OCI-M2 (cell line): ENCODE results near the gene CDC25B.

Experiments used
- DNase-seq: peaks from one replicate; lab custom pipeline; 2025; ENCODE audit not compliant: unreplicated experiment; lab: John Stamatoyannopoulos, UW

Gene CDC25B

GRCh38 chr20:3802524-3803239 is 6.6 kb downstream of the CDC25B start:
- no peak for DNase-seq

GRCh38 chr20:3803289-3803688 is 7.2 kb downstream of the CDC25B start:
- no peak for DNase-seq

GRCh38 chr20:3803854-3804253 is 7.7 kb downstream of the CDC25B start:
- DNase-seq = no peak

GRCh38 chr20:3804254-3804751 is 8.2 kb downstream of the CDC25B start:
- no peak for DNase-seq

GRCh38 chr20:3804781-3805180 is 8.7 kb downstream of the CDC25B start:
- DNase-seq = no peak

- DNase-seq = no peak
Observed at GRCh38 chr20:3808544-3808943, 12.4 kb downstream of the CDC25B start.

GRCh38 chr20:3811467-3812258 is 15.6 kb downstream of the CDC25B start:
- no peak for DNase-seq

- no peak for DNase-seq
Observed at GRCh38 chr20:3812259-3812681, 16.2 kb downstream of the CDC25B start.

GRCh38 chr20:3812975-3813847 is 17.1 kb downstream of the CDC25B start:
- DNase-seq = no peak

GRCh38 chr20:3813848-3814581 is 17.9 kb downstream of the CDC25B start:
- DNase-seq = no peak

- no peak for DNase-seq
Observed at GRCh38 chr20:3814928-3815495, 18.9 kb downstream of the CDC25B start.

- DNase-seq = no peak
Observed at GRCh38 chr20:3815703-3816315, 19.7 kb downstream of the CDC25B start.

GRCh38 chr20:3818155-3819151 is 22.3 kb downstream of the CDC25B start:
- no peak for DNase-seq

- DNase-seq = no peak
Observed at GRCh38 chr20:3819411-3820047, 23.4 kb downstream of the CDC25B start.

GRCh38 chr20:3820048-3820900 is 24.2 kb downstream of the CDC25B start, which contains the start of gene AP5S1:
TSS of gene AP5S1 (plus strand) at chr20:3820547. CDS start at chr20:3822118, 1,571 bp downstream.
- DNase-seq = peak; percentile 95

- no peak for DNase-seq
Observed at GRCh38 chr20:3820901-3821727, 25.0 kb downstream of the CDC25B start.
